ENCODE results near the gene ATL3. TPM values are rescaled to one million over a fixed set of nuclear protein-coding genes. Genes with fewer than 3 reads are reported as not detected.
"Not testable (repeated sequence)": the region's sequence is repeated elsewhere in the genome, so short reads cannot be mapped to it uniquely, and the experiment has no call there.

The ATL3 gene
- total RNA-seq, 1 experiment from 2014 or later: 79.0 TPM

DNA sequence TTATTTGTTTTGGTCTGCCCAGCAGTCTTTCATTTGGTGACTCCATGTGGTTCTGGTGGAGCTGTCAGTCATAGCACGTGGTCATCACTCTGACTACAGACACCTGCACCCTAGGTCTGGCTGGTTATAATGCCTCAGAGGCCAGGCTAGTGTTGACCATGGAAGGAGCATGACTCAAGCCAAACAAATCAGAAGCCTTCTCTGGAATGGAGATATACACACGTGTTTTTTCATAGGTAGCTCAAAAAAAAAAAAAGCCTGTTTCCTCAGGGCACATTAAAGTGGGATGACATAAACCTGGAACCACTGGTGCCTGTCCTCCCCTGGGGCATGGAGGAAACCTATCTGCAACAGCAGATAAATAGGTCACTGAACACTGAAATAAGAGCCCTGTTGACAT lies 48.9 kb downstream of the ATL3 start:
- ATAC-seq: 0 out of 2 replicates have a peak, but pooled peaks have one; percentile 27
- in situ Hi-C loops (cut with HindIII; ENCODE audit: low pct_unique_long_range_greater_than_20kb, low sequenced_read_pairs): no loop called here
- no peak for DNase-seq (ENCODE audit: low read depth, low spot score)
- H3K27ac ChIP-seq (ENCODE audit: low read length): no peak overlapping the region
- H3K4me3 ChIP-seq (ENCODE audit: low read depth in 2 of 2, low read length in 2 of 2): no peak overlapping the region
- no peaks in the 10 kb centered on the region for H3K9me3 ChIP-seq (ENCODE audit: control insufficient read depth, insufficient read depth, low read depth, low read length)
- intact Hi-C loops (cut with micrococcal nuclease; ENCODE audit: unreplicated experiment): no loop called here
- no peaks in the 10 kb centered on the region for H3K27me3 ChIP-seq (ENCODE audit: control insufficient read depth, insufficient read depth, low read length)
- no peak for TF ChIP-seq SIN3A (IDR thresholded peaks at IDR 0.05; ENCODE audit: borderline replicate concordance, insufficient read depth, low read depth, low read length)
- TF ChIP-seq, protein P1, sequence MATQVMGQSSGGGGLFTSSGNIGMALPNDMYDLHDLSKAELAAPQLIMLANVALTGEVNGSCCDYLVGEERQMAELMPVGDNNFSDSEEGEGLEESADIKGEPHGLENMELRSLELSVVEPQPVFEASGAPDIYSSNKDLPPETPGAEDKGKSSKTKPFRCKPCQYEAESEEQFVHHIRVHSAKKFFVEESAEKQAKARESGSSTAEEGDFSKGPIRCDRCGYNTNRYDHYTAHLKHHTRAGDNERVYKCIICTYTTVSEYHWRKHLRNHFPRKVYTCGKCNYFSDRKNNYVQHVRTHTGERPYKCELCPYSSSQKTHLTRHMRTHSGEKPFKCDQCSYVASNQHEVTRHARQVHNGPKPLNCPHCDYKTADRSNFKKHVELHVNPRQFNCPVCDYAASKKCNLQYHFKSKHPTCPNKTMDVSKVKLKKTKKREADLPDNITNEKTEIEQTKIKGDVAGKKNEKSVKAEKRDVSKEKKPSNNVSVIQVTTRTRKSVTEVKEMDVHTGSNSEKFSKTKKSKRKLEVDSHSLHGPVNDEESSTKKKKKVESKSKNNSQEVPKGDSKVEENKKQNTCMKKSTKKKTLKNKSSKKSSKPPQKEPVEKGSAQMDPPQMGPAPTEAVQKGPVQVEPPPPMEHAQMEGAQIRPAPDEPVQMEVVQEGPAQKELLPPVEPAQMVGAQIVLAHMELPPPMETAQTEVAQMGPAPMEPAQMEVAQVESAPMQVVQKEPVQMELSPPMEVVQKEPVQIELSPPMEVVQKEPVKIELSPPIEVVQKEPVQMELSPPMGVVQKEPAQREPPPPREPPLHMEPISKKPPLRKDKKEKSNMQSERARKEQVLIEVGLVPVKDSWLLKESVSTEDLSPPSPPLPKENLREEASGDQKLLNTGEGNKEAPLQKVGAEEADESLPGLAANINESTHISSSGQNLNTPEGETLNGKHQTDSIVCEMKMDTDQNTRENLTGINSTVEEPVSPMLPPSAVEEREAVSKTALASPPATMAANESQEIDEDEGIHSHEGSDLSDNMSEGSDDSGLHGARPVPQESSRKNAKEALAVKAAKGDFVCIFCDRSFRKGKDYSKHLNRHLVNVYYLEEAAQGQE (IDR thresholded peaks at IDR 0.05; ENCODE audit: insufficient read depth in 1 of 2, low read depth in 2 of 2, low read length in 1 of 2): no peak
- TF ChIP-seq, protein P2, sequence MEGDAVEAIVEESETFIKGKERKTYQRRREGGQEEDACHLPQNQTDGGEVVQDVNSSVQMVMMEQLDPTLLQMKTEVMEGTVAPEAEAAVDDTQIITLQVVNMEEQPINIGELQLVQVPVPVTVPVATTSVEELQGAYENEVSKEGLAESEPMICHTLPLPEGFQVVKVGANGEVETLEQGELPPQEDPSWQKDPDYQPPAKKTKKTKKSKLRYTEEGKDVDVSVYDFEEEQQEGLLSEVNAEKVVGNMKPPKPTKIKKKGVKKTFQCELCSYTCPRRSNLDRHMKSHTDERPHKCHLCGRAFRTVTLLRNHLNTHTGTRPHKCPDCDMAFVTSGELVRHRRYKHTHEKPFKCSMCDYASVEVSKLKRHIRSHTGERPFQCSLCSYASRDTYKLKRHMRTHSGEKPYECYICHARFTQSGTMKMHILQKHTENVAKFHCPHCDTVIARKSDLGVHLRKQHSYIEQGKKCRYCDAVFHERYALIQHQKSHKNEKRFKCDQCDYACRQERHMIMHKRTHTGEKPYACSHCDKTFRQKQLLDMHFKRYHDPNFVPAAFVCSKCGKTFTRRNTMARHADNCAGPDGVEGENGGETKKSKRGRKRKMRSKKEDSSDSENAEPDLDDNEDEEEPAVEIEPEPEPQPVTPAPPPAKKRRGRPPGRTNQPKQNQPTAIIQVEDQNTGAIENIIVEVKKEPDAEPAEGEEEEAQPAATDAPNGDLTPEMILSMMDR (IDR thresholded peaks at IDR 0.05): no peak
- TF ChIP-seq POLR2AphosphoS5 (IDR thresholded peaks at IDR 0.05; ENCODE audit: low read depth, low read length): no peak
- ChIA-PET POLR2A (no interaction called here), CTCF (interaction anchor here (0.9 kb wide), 1 partner anchor 18 kb away, joined by 9 read pairs; no protein-coding TSS in a partner anchor)
- no peaks in the 10 kb centered on the region for H3K4me1 ChIP-seq (ENCODE audit: control insufficient read depth, insufficient read depth, low read length)
- BruUV-seq (replicated peaks): no TSS peak
- peaks cover 3% of the 10 kb centered on the region; the same call in 1 of the 2 replicates for H3K36me3 ChIP-seq (ENCODE audit: control insufficient read depth, insufficient read depth, low read length)

GRCh38 chr11:63621071-63621470 lies 50.1 kb downstream of the ATL3 start:
- H3K4me1 ChIP-seq (ENCODE audit: control insufficient read depth, insufficient read depth, low read length): no peaks in the 10 kb centered on the region
- DNase-seq (ENCODE audit: low read depth, low spot score) (no peak), ATAC-seq (no peak)
- no peak for TF ChIP-seq SIN3A (IDR thresholded peaks at IDR 0.05; ENCODE audit: borderline replicate concordance, insufficient read depth, low read depth, low read length)
- CTCF ChIA-PET: no interaction called here
- no peaks in the 10 kb centered on the region for H3K36me3 ChIP-seq (ENCODE audit: control insufficient read depth, insufficient read depth, low read length)
- in situ Hi-C loops (cut with HindIII; ENCODE audit: low pct_unique_long_range_greater_than_20kb, low sequenced_read_pairs): no loop called here
- H3K4me3 ChIP-seq (ENCODE audit: low read depth in 2 of 2, low read length in 2 of 2): no peak overlapping the region
- BruUV-seq (replicated peaks): no TSS peak
- H3K9me3 ChIP-seq (ENCODE audit: control insufficient read depth, insufficient read depth, low read depth, low read length): no peaks in the 10 kb centered on the region
- POLR2A ChIA-PET: no interaction called here
- no peak overlapping the region for H3K27ac ChIP-seq (ENCODE audit: low read length)
- intact Hi-C loops (cut with micrococcal nuclease; ENCODE audit: unreplicated experiment): no loop called here
- H3K27me3 ChIP-seq (ENCODE audit: control insufficient read depth, insufficient read depth, low read length): no peaks in the 10 kb centered on the region

GRCh38 chr11:63619967-63620366 lies 51.2 kb downstream of the ATL3 start:
- CTCF ChIA-PET: no interaction called here
- TF ChIP-seq, protein P1 (IDR thresholded peaks at IDR 0.05; ENCODE audit: insufficient read depth in 1 of 2, low read depth in 2 of 2, low read length in 1 of 2): no peak
- no peak for TF ChIP-seq POLR2AphosphoS5 (IDR thresholded peaks at IDR 0.05; ENCODE audit: low read depth, low read length)
- TF ChIP-seq, protein P2 (IDR thresholded peaks at IDR 0.05): no peak
- no peak for TF ChIP-seq SIN3A (IDR thresholded peaks at IDR 0.05; ENCODE audit: borderline replicate concordance, insufficient read depth, low read depth, low read length)
- TF ChIP-seq TCF7L2 (IDR thresholded peaks at IDR 0.05; ENCODE audit: low read depth, low read length): no peak
- Histone ChIP-seq H3K9me3 (ENCODE audit: control insufficient read depth, insufficient read depth, low read depth, low read length) (no peaks in the 10 kb centered on the region), H3K4me1 (ENCODE audit: control insufficient read depth, insufficient read depth, low read length) (no peaks in the 10 kb centered on the region), H3K36me3 (ENCODE audit: control insufficient read depth, insufficient read depth, low read length) (no peaks in the 10 kb centered on the region), H3K27me3 (ENCODE audit: control insufficient read depth, insufficient read depth, low read length) (no peaks in the 10 kb centered on the region), H3K27ac (ENCODE audit: low read length) (no peak overlapping the region), H3K4me3 (ENCODE audit: low read depth in 2 of 2, low read length in 2 of 2) (no peak overlapping the region)
- ATAC-seq (no peak), DNase-seq (ENCODE audit: low read depth, low spot score) (no peak)
- intact Hi-C loops (cut with micrococcal nuclease; ENCODE audit: unreplicated experiment): no loop called here
- no TSS peak for BruUV-seq (replicated peaks)
- in situ Hi-C loops (cut with HindIII; ENCODE audit: low pct_unique_long_range_greater_than_20kb, low sequenced_read_pairs): no loop called here
- POLR2A ChIA-PET: no interaction called here

DNA sequence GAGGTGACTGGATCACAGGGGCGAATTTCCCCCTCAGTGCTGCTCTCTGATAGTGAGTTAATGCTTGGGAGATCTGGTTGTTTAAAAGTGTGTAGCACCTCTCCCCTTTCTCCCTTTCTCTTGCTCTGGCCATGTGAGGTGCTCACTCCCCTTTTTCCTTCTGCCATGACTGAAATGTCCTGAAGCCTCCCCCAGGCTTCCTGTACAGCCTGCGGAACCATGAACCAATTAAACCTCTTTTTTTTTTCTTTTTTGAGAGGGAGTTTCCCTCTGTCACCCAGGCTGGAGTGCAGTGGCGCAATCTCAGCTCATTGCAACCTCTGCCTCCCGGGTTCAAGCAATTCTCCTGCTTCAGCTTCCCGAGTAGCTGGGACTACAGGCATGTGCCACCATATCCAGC lies 53.5 kb downstream of the ATL3 start:
- in situ Hi-C loops (cut with HindIII; ENCODE audit: low pct_unique_long_range_greater_than_20kb, low sequenced_read_pairs); H3K4me3 ChIP-seq (ENCODE audit: low read depth in 2 of 2, low read length in 2 of 2); H3K27ac ChIP-seq (ENCODE audit: low read length); H3K4me1 ChIP-seq (ENCODE audit: control insufficient read depth, insufficient read depth, low read length); DNase-seq (ENCODE audit: low read depth, low spot score); H3K27me3 ChIP-seq (ENCODE audit: control insufficient read depth, insufficient read depth, low read length); H3K9me3 ChIP-seq (ENCODE audit: control insufficient read depth, insufficient read depth, low read depth, low read length); intact Hi-C loops (cut with micrococcal nuclease; ENCODE audit: unreplicated experiment); POLR2A ChIA-PET; CTCF ChIA-PET; H3K36me3 ChIP-seq (ENCODE audit: control insufficient read depth, insufficient read depth, low read length); BruUV-seq (replicated peaks); ATAC-seq: not testable (repeated sequence)
